Heart right ventricle (tissue), 16 donors: ENCODE results near the gene MBNL2. TPM values are rescaled to one million over a fixed set of nuclear protein-coding genes. Genes with fewer than 3 reads are reported as not detected.

ENCODE experiments used
- ATAC-seq, 8 donors: fragments of 200-7000 bp; cut with Tn5 transposase; one replicate each; pipeline ENCODE4 v1.9.1; 2020; ENCODE audit warnings: mild to moderate bottlenecking in 8 of 8, moderate library complexity in 8 of 8, moderate number of reproducible peaks in 1 of 8
- DNase-seq, 2 donors: peaks; one replicate each; pipeline ENCODE4 v3.0.0-alpha.2; 2020
- H3K27ac ChIP-seq, 10 donors: fragments of 200-600 bp; sonication (generic) in 2 of 10; one replicate each; pipeline versions ENCODE4 v1.5.0 to v1.8.0; 2020 to 2022; ENCODE audit warnings: mild to moderate bottlenecking in 3 of 10
- H3K27me3 ChIP-seq, 7 donors: fragments of 200-600 bp; one replicate each; pipeline ENCODE4 v1.8.0; 2021 to 2022; ENCODE audit warnings: mild to moderate bottlenecking in 2 of 7
- H3K36me3 ChIP-seq, 9 donors: fragments of 200-600 bp; sonication (generic) in 1 of 9; one replicate each; pipeline versions ENCODE4 v1.5.0 to v1.8.0; 2020 to 2022; ENCODE audit warnings: mild to moderate bottlenecking in 2 of 9
- H3K4me1 ChIP-seq, 9 donors: fragments of 200-600 bp; sonication (generic) in 1 of 9; one replicate each; pipeline versions ENCODE4 v1.5.0 to v1.8.0; 2020 to 2022; ENCODE audit warnings: mild to moderate bottlenecking in 4 of 9
- H3K4me3 ChIP-seq, 10 donors: fragments of 200-600 bp; sonication (generic) in 2 of 10; one replicate each; pipeline versions ENCODE4 v1.5.0 to v1.8.0; 2020 to 2022; ENCODE audit warnings: mild to moderate bottlenecking in 7 of 10, moderate library complexity in 2 of 10
- H3K9me3 ChIP-seq, 11 donors: fragments of 200-600 bp in 10 of 11; sonication (generic) in 2 of 11; one replicate each; pipeline versions ENCODE4 v1.5.0 to v1.8.0; 2013 to 2022; ENCODE audit warnings: mild to moderate bottlenecking in 2 of 11, control low read depth in 1 of 11, moderate library complexity in 1 of 11
- CTCF ChIP-seq, 9 donors: fragments of 200-600 bp; sonication (generic) in 2 of 9; IDR thresholded peaks; one replicate each; pipeline versions ENCODE4 v1.5.0 to v1.8.0; 2021 to 2022; ENCODE audit warnings: antibody characterized with exemption in 9 of 9, mild to moderate bottlenecking in 5 of 9, moderate library complexity in 1 of 9
- WGBS, 2 donors: extraction: QIAGEN DNeasy Blood & Tissue Kit; methylation state at CpG; one replicate each; pipeline ENCODE4 v1.1.7; 2013; ENCODE audit warnings: inconsistent platforms in 1 of 2; 5-methylcytosine and 5-hydroxymethylcytosine counted together
- intact Hi-C, 10 donors: fragments of 100-400 bp; cut with DNase I; formaldehyde crosslinking; loops; one replicate each; pipeline versions ENCODE4 v1.11.1 to v1.14.2; 2022
- polyA plus RNA-seq, 2 donors: library from polyadenylated mRNA; stranded (reverse); fragments of 200-250 nt; gene quantifications; one replicate each; pipeline ENCODE4 v1.2.3, GENCODE V29; 2013
- total RNA-seq, 10 donors: library from RNA; stranded (reverse); fragmentation: NEBNext Ultra II Directional in 3 of 10; extraction: Animal tissue kit (Norgen Biotek cat#: 25700) in 3 of 10; gene quantifications; one replicate each; pipeline versions ENCODE4 v1.2.1 to v1.2.4, GENCODE V29; 2021 to 2023
- donor health status: Arrhythmogenic right ventricular cardiomyopathy.
- donor health status: ischemic (EF 13 %, LVEDD 7.1; RV severe dilation, severe dysfunction).
- donor health status: healthy with polysubstance abuse.
- donor health status: DM: no; HTN: yes; CAD: no.
- donor health status: DM: no; HTN: no; CAD: no.
- donor health status: ischemic (EF 25% LVEDD 6.9; RV normal size, moderate dysfunction).
- donor health status: ischemic (EF 25% LVEDD 5.7; RV mildly dilated, moderate dysfunction).
- donor health status: healthy.
- donor health status: DM: yes; HTN: yes; CAD: no.
- donor health status: Ischemic cardiomyopathy.
- donor health status: ischemic (EF 35%, LVEDD 5.7; RV mildly dilated, moderate dysfunction).
- donor health status: nonischemic (EF 11% LVEDD 7.7; RV severe dilation, severe dysfunction).
- donor health status: DM: yes; HTN: yes; CAD: no.
- donor health status: PGD.
- donor health status: ischemic (EF 29% LVEDD 5.4; RV normal size, mild dysfunction).
- donor health status: nonischemic (EF 23%, LVEDD 6.1; RV moderate dilation, normal function).

MBNL2 gene
- total and polyA plus RNA-seq, 12 donors, result 17.2 to 95.0 (median 83.2) TPM

GRCh38 chr13:97182111-97182890 lies 39.8 kb upstream of the MBNL2 start:
- Histone ChIP-seq H3K27ac (no peak overlapping the region), H3K27me3 (no peaks in the 10 kb centered on the region), H3K4me3 (no peak overlapping the region), H3K36me3 (no peaks in the 10 kb centered on the region), H3K9me3 (no peaks in the 10 kb centered on the region), H3K4me1 (no peaks in the 10 kb centered on the region)
- WGBS, 2 donors, result 84 to 91% methylated on average over 6 of the region's 6 CpGs
- TF ChIP-seq CTCF (IDR thresholded peaks at IDR 0.05), result no peak
- ATAC-seq (no peak), DNase-seq (no peak)
- intact Hi-C loops, result no loop called here

DNA sequence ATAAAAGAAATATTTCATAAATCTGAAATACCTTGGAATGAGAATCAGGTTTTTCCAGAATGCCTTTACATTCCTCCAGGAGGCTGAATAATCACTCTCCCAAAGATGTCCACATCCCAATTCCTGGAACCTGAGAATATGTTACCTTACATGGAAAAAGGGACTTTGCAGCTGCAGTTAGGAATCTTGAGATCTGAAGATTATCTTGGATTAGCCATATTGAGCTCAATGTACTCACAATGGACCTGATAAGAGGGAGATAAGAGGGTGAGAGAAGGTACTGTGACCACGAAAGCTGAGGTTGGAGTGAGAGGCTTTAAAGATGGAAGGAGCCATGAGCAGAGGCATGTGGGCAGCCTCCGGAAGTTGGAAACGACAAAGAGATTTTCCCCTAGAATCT lies 36.8 kb upstream of the MBNL2 start:
- H3K9me3 ChIP-seq, result no peaks in the 10 kb centered on the region
- no peak for ATAC-seq
- WGBS, 2 donors, result 94% methylated on average over 3 of the region's 3 CpGs
- no peak for TF ChIP-seq CTCF (IDR thresholded peaks at IDR 0.05)
- no peak overlapping the region for H3K4me3 ChIP-seq
- H3K36me3 ChIP-seq, result no peaks in the 10 kb centered on the region
- no peaks in the 10 kb centered on the region for H3K4me1 ChIP-seq
- DNase-seq, result no peak
- H3K27me3 ChIP-seq, result no peaks in the 10 kb centered on the region
- H3K27ac ChIP-seq, result no peak overlapping the region
- intact Hi-C loops, result no loop called here

DNA sequence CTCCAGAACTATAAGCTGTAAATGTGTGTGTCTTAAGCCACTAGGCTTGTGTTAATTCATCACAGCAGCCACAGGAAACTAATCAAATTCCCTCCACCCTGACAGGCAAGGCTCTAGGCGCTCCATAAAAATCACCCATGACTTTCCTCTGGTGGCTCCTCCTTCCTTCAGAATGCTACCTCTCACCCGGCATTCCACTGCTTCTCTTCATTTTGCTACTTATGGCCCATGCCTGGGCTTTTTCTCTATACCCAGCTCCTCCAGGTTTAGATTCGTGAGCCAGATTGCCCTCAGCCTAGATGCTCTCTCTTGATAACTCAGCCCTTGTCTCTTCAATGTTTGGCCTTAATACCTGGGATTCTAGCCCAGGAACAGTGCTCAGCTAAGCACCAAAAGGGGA lies 36.4 kb upstream of the MBNL2 start:
- Histone ChIP-seq H3K36me3 (no peaks in the 10 kb centered on the region), H3K4me1 (no peaks in the 10 kb centered on the region), H3K27ac (no peak overlapping the region), H3K4me3 (no peak overlapping the region), H3K27me3 (no peaks in the 10 kb centered on the region), H3K9me3 (no peaks in the 10 kb centered on the region)
- intact Hi-C loops, result no loop called here
- WGBS, 2 donors, result 91 to 94% methylated on average over 3 of the region's 3 CpGs
- no peak for TF ChIP-seq CTCF (IDR thresholded peaks at IDR 0.05)
- ATAC-seq (no peak), DNase-seq (no peak)

GRCh38 chr13:97188207-97188606 lies 33.9 kb upstream of the MBNL2 start:
- Histone ChIP-seq H3K4me1 (no peaks in the 10 kb centered on the region), H3K27me3 (no peaks in the 10 kb centered on the region), H3K4me3 (no peak overlapping the region), H3K36me3 (no peaks in the 10 kb centered on the region), H3K27ac (no peak overlapping the region), H3K9me3 (no peaks in the 10 kb centered on the region)
- intact Hi-C loops, result no loop called here
- TF ChIP-seq CTCF (IDR thresholded peaks at IDR 0.05), result no peak
- ATAC-seq (no peak), DNase-seq (no peak)
- whole genome bisulfite sequencing, 2 donors, result 78 to 86% methylated on average over 8 of the region's 8 CpGs
